22Rv1 (cell line): ENCODE results near the gene ERAP2.

Experiments
- CTCF ChIP-seq: fragments of 450-650 bp; IDR thresholded peaks from 2 replicates; pipeline ENCODE4 v1.5.1; 2017; ENCODE audit warnings: mild to moderate bottlenecking
- ZFX ChIP-seq: fragments of 450-650 bp; IDR thresholded peaks from 2 replicates; pipeline ENCODE4 v1.6.1; 2017; ENCODE audit warnings: antibody characterized with exemption, borderline replicate concordance

GRCh38 chr5:96856371-96856770, 19.9 kb upstream of the ERAP2 start:
- TF ChIP-seq CTCF (no peak), ZFX (no peak)
